Liver (tissue), 9 donors: ENCODE data around the gene OTOG. TPM values are rescaled to one million over a fixed set of nuclear protein-coding genes. Genes with fewer than 3 reads are reported as not detected.

Experiments
- DNase-seq: peaks from one replicate; pipeline ENCODE4 v3.0.0-alpha.2; 2017; ENCODE audit warnings: low spot score
- H3K27ac ChIP-seq, 2 donors: one replicate each; pipeline ENCODE4 v1.7.0; 2013; ENCODE audit warnings: inconsistent platforms in 2 of 2, low read length in 2 of 2, control low read depth in 1 of 2, low read depth in 1 of 2, mild to moderate bottlenecking in 1 of 2
- H3K27me3 ChIP-seq, 4 donors: one replicate each; pipeline versions ENCODE4 v1.6.1 to v1.7.0; 2013; ENCODE audit warnings: low read length in 3 of 4, inconsistent platforms in 1 of 4, mild to moderate bottlenecking in 1 of 4, moderate library complexity in 1 of 4; ENCODE audit not compliant: control insufficient read depth in 4 of 4, insufficient read depth in 4 of 4
- H3K36me3 ChIP-seq, 4 donors: one replicate each; pipeline versions ENCODE4 v1.6.1 to v1.7.0; 2013; ENCODE audit warnings: low read length in 3 of 4, mild to moderate bottlenecking in 3 of 4, low read depth in 1 of 4, moderate library complexity in 1 of 4; ENCODE audit not compliant: control insufficient read depth in 4 of 4, insufficient read depth in 3 of 4
- H3K4me1 ChIP-seq, 4 donors: one replicate each; pipeline versions ENCODE4 v1.6.1 to v1.7.0; 2013; ENCODE audit warnings: low read length in 3 of 4, mild to moderate bottlenecking in 3 of 4, moderate library complexity in 1 of 4; ENCODE audit not compliant: control insufficient read depth in 4 of 4, insufficient read depth in 4 of 4
- H3K4me3 ChIP-seq, 3 donors: one replicate each; pipeline versions ENCODE4 v1.6.1 to v1.7.0; 2013; ENCODE audit warnings: low read length in 3 of 3, control low read depth in 1 of 3, low read depth in 1 of 3, mild to moderate bottlenecking in 1 of 3
- H3K9ac ChIP-seq, 2 donors: one replicate each; pipeline ENCODE4 v1.7.0; 2013; ENCODE audit warnings: low read length in 2 of 2, mild to moderate bottlenecking in 2 of 2, moderate library complexity in 2 of 2, control low read depth in 1 of 2, low read depth in 1 of 2
- H3K9me3 ChIP-seq, 4 donors: one replicate each; pipeline versions ENCODE4 v1.6.1 to v1.7.0; 2013; ENCODE audit warnings: low read length in 3 of 4; ENCODE audit not compliant: control insufficient read depth in 4 of 4
- ATF3 ChIP-seq: IDR thresholded peaks from 2 replicates; pipeline ENCODE4 v1.6.1; 2016; ENCODE audit warnings: antibody characterized with exemption
- CTCF ChIP-seq: fragments of 150-350 bp; IDR thresholded peaks from 2 replicates; pipeline ENCODE4 v1.5.1; 2017; ENCODE audit warnings: improper control_type of control experiment, low read depth, low read length; ENCODE audit not compliant: missing input control
- EGR1 ChIP-seq, 2 donors: IDR thresholded peaks; 2 replicates each; pipeline ENCODE4 v1.6.1; 2016 to 2018; ENCODE audit warnings: antibody characterized with exemption in 2 of 2, low read depth in 2 of 2
- FOXA1 ChIP-seq: IDR thresholded peaks from 2 replicates; pipeline ENCODE4 v1.6.1; 2016; ENCODE audit warnings: antibody characterized with exemption
- FOXA2 ChIP-seq: IDR thresholded peaks from 2 replicates; pipeline ENCODE4 v1.6.1; 2016; ENCODE audit warnings: antibody characterized with exemption
- GABPA ChIP-seq, 2 donors: IDR thresholded peaks in 1 of 2; conservative IDR thresholded peaks in 1 of 2; 2 replicates each; pipeline ENCODE4 v1.6.1; 2016; ENCODE audit warnings: antibody characterized with exemption in 2 of 2, mild to moderate bottlenecking in 1 of 2, moderate library complexity in 1 of 2
- HNF4A ChIP-seq, 2 donors: conservative IDR thresholded peaks; 2 replicates each; pipeline ENCODE4 v1.6.1; 2016; ENCODE audit warnings: antibody characterized with exemption in 2 of 2, mild to moderate bottlenecking in 2 of 2
- HNF4G ChIP-seq: IDR thresholded peaks from 2 replicates; pipeline ENCODE4 v1.6.1; 2016; ENCODE audit warnings: antibody characterized with exemption
- JUND ChIP-seq, 2 donors: IDR thresholded peaks; 2 replicates each; pipeline ENCODE4 v1.6.1; 2016; ENCODE audit warnings: antibody characterized with exemption in 2 of 2
- MAX ChIP-seq: IDR thresholded peaks from 2 replicates; pipeline ENCODE4 v1.6.1; 2016; ENCODE audit warnings: antibody characterized with exemption
- NR2F2 ChIP-seq: IDR thresholded peaks from 2 replicates; pipeline ENCODE4 v1.6.1; 2016; ENCODE audit warnings: antibody characterized with exemption
- RAD21 ChIP-seq, 2 donors: IDR thresholded peaks; 2 replicates each; pipeline ENCODE4 v1.6.1; 2016; ENCODE audit warnings: antibody characterized with exemption in 2 of 2, mild to moderate bottlenecking in 2 of 2
- REST ChIP-seq: IDR thresholded peaks from 2 replicates; pipeline ENCODE4 v1.6.1; 2016; ENCODE audit warnings: antibody characterized with exemption, mild to moderate bottlenecking
- RXRA ChIP-seq, 2 donors: IDR thresholded peaks; 2 replicates each; pipeline ENCODE4 v1.6.1; 2017 to 2018; ENCODE audit warnings: antibody characterized with exemption in 2 of 2, mild to moderate bottlenecking in 1 of 2
- SP1 ChIP-seq: IDR thresholded peaks from 2 replicates; pipeline ENCODE4 v1.6.1; 2018; ENCODE audit warnings: antibody characterized with exemption, mild to moderate bottlenecking
- TAF1 ChIP-seq: conservative IDR thresholded peaks from 2 replicates; pipeline ENCODE4 v1.6.1; 2016; ENCODE audit warnings: antibody characterized with exemption, mild to moderate bottlenecking
- YY1 ChIP-seq: IDR thresholded peaks from 2 replicates; pipeline ENCODE4 v1.6.1; 2016; ENCODE audit warnings: antibody characterized with exemption, mild to moderate bottlenecking
- ZBTB33 ChIP-seq: IDR thresholded peaks from 2 replicates; pipeline ENCODE4 v1.6.1; 2016; ENCODE audit warnings: antibody characterized with exemption
- WGBS: extraction: QIAGEN DNeasy Blood & Tissue Kit; methylation state at CpG from one replicate; pipeline ENCODE4 v1.1.7; 2013; 5-methylcytosine and 5-hydroxymethylcytosine counted together
- polyA plus RNA-seq, 2 donors: library from polyadenylated mRNA; stranded (reverse) in 1 of 2; unstranded in 1 of 2; fragments of 200-250 nt in 1 of 2; fragments of >200 nt in 1 of 2; fragmentation: Nextera tagmentation in 1 of 2; extraction: Ambion mirVana in 1 of 2; gene quantifications; one replicate each; pipeline versions ENCODE4 v1.2.1 to v1.2.3, GENCODE V29; 2013 to 2015
- total RNA-seq, 2 donors: library from RNA; depleted of rRNA; stranded (reverse); fragments of >200 nt; gene quantifications; one replicate each; pipeline ENCODE4 v1.2.3, GENCODE V29; 2014
- donor health status: healthy.
- donor health status: healthy.
- donor health status: healthy.
- donor health status: healthy.
- donor health status: healthy.

The OTOG gene
- total and polyA plus RNA-seq, 4 donors: not detected

- H3K4me3 ChIP-seq: no peak overlapping the region
- DNase-seq: no peak
- H3K36me3 ChIP-seq: no peaks in the 10 kb centered on the region
- H3K9me3 ChIP-seq: no peaks in the 10 kb centered on the region
- H3K9ac ChIP-seq: no peak overlapping the region
- no peaks in the 10 kb centered on the region for H3K27me3 ChIP-seq
- no peak overlapping the region for H3K27ac ChIP-seq
- TF ChIP-seq RAD21 (IDR thresholded peaks at IDR 0.05): no peak
- no peak for TF ChIP-seq HNF4G
- no peak for TF ChIP-seq RXRA (IDR thresholded peaks at IDR 0.05)
- no peak for TF ChIP-seq FOXA2
- TF ChIP-seq ZBTB33: no peak
- TF ChIP-seq YY1: no peak
- no peak for TF ChIP-seq ATF3
- no peak for TF ChIP-seq SP1
- TF ChIP-seq JUND (IDR thresholded peaks at IDR 0.05): no peak
- no peak for TF ChIP-seq NR2F2
- TF ChIP-seq GABPA (IDR thresholded peaks at IDR 0.05 in 1 of 2, conservative IDR thresholded peaks at IDR 0.05 in 1 of 2): no peak
- TF ChIP-seq EGR1 (IDR thresholded peaks at IDR 0.05; ENCODE audit: low read depth in 2 of 2): no peak
- TF ChIP-seq FOXA1: no peak
- no peak for TF ChIP-seq REST
- no peak for TF ChIP-seq HNF4A (conservative IDR thresholded peaks at IDR 0.05)
- no peak for TF ChIP-seq MAX
- TF ChIP-seq CTCF: no peak
- TF ChIP-seq TAF1: no peak
- H3K4me1 ChIP-seq: no peaks in the 10 kb centered on the region
- 78% methylated on average over 4 of the region's 4 CpGs for WGBS
These were observed 36.4 kb upstream of the OTOG start for GRCh38 chr11:17510507-17511206.
